Effector CD4-positive, alpha-beta T cell (primary cell): Measurements from ENCODE around the gene HLA-DRB1.
"Not testable (repeated sequence)": the region's sequence is repeated elsewhere in the genome, so short reads cannot be mapped to it uniquely, and the experiment has no call there.

Source experiments
- DNase-seq: peaks from one replicate; pipeline ENCODE4 v3.0.0-alpha.2; 2020
- total RNA-seq: gene quantifications from one replicate; lab custom pipeline; 2026; lab: John Stamatoyannopoulos, UW

HLA-DRB1 gene
- total RNA-seq: 20.8 reads per million, percentile 47 among the genes with 10 or more reads in this experiment

DNA sequence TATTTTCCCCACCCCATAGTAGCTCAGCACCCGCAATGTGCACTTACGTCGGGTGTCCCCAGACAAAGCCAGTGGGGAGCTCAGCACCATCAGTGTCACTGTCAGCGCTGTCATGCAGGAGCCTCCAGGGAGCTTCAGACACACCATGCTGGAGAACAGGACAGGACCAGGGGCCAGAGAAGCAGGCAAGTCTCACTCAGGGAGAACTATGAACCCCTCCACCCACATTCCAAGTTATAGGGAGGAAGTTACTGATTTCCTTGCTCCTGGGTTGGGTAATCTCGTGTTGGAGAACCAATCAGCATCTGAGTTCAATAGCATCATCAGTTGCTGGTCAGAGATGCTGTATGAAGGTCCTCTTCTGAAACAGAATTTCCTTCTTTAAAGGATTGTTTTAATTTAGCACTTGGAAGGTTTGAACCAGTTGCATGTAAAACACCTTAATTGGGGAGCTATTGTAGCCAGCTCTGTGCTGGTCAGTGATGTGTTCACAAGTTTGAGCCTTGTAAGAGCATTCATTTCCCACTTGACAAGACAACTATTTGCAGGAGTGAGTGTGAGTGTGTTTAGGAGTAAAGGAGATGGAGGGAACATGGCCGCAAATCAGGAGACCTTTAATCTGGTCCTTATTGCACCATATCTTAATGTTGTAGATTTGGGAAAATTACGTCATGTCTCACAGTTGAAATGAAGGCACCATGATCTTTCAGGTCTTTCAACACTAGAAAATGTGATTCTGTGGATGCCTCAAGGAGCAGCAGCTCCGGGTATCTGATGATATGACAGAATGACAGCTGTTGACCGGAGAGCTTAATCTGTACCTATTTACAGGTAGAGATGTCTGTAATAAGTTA lies at the start of gene HLA-DRB1:
Gene HLA-DRB1, minus strand, starts transcription at position 253 of the 854 bp plus-strand sequence. Its CDS starts 106 bp downstream, at position 147.
- peak; percentile 3 for DNase-seq

DNA sequence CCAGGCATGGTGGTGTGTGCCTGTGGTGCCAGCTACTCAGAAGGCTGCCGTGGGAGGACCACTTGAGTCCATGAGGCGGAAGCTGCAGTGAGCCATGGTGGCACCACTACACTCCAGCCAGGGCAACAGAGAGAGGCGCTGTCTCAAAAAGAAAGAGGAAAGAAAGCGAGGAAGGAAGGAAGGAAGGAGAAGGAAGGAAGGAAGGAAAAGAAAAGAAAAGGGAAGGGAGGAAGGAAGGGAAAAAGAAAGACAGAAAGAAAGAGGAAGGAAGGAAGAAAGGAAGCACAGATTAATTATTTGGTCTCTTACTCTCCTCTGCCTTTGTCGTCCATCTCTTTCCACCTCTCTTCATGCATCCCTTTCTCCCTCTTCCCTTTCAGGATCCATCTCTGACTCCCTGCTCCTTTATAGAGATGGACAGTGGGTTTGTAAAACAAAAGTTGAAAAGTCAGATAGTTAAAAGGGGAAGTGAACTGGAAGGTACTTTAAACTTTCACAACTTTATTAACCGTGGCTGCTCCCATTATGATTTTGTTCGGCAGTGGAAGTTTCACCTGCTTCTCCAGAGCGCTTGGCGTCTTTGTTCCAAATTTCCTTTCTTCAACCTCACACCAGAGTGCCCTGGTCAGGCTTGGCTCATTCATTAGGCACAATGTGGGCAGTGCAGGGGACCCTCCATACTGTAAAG lies 49.0 kb upstream of the HLA-DRB1 start:
- DNase-seq: no peak

GRCh38 chr6:32637883-32638282 lies 48.2 kb upstream of the HLA-DRB1 start:
- DNase-seq: no peak

DNA sequence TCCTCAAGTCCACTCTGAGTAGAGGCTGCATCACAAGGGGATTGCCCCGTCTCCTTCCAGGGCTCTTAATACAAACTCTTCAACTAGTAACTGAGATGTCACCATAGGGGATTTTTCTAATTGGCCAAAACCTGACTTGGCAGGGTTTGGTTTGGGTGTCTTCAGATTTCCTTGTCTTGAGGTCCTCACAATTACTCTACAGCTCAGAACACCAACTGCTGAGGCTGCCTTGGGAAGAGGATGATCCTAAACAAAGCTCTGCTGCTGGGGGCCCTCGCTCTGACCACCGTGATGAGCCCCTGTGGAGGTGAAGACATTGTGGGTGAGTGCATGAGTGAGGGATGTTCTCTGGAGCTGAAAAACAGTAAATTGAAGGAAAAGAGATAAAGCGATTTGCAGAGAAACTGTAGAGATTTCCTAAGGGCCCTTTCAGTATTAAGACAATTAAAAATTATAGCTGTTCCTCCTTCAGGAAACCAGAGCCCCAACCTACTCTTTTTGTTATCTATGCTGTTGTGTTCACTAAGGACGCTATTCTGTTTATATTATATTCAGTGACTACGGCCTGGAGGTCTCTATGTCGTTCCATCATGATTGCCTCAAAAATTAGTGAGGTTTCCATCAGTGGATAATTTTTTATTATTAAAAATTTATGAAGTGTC lies 47.7 kb upstream of the HLA-DRB1 start, which contains the start of gene HLA-DQA1:
Gene HLA-DQA1, plus strand, starts transcription at position 188 of the 662 bp plus-strand sequence. Its CDS starts 53 bp downstream, at position 241.
- no peak for DNase-seq

- no peak for DNase-seq
These were observed 46.0 kb upstream of the HLA-DRB1 start for GRCh38 chr6:32635526-32636123.

- not testable (repeated sequence) for DNase-seq
These were observed 40.1 kb upstream of the HLA-DRB1 start for GRCh38 chr6:32629793-32630192.

DNA sequence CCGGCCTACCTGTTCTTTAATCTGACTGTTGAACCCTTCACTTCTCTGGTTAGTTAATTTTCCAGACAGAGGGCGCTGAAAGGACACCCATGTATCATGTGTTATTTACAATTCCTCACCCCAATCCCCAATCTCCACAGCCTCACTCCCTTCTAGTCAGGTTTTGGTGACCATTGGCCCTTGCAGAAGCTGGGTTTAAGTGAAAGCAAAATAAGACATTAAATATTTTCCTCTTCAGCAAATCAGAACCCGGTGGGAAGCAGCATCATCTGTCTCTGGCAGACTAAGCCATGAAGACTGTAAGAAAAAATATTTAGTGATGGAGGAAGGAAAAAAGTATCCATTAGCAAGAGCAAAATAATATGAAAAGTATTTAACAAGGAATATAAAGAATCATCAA lies 38.2 kb upstream of the HLA-DRB1 start:
- DNase-seq: peak; percentile 28

DNA sequence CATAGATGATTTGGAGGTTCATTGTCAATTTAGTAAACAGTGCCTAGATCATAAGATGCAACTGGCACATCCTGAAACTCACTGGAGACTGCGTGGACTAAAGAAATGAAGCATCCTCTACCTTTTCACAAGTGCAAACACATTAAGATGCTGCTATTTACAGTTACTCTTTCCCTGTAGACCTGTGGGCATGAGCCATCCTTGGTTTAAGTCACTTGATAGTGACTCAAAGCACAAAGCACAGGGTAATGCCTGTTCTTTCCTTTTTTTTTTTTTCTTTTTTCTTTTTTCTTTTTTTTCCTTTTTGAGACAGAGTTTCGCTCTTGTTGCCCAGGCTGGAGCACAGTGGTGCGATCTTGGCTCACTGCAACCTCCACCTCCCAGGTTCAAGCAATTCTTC lies 37.6 kb upstream of the HLA-DRB1 start:
- no peak for DNase-seq

- DNase-seq: no peak
These were observed 35.5 kb upstream of the HLA-DRB1 start for GRCh38 chr6:32625137-32625536.

DNA sequence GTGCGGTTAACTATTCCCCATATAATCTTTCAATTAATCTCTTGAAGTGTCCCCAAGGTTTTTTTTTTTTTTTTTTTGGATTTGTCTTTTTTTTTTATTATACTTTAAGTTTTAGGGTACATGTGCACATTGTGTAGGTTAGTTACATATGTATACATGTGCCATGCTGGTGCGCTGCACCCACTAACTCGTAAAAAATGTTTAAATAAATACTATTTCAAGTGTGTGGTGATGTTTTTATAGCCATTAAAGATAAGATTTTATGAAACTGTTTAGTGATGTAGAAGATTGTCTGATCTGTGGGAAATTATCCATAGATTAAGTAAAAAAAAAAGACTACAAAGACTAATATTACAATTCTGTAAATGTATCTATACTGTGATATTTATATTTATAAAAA lies 34.9 kb upstream of the HLA-DRB1 start:
- no peak for DNase-seq

- DNase-seq: no peak
These were observed 34.0 kb upstream of the HLA-DRB1 start for GRCh38 chr6:32623693-32624092.

- peak; percentile 20 for DNase-seq
These were observed 33.1 kb upstream of the HLA-DRB1 start for GRCh38 chr6:32622545-32623401.

DNA sequence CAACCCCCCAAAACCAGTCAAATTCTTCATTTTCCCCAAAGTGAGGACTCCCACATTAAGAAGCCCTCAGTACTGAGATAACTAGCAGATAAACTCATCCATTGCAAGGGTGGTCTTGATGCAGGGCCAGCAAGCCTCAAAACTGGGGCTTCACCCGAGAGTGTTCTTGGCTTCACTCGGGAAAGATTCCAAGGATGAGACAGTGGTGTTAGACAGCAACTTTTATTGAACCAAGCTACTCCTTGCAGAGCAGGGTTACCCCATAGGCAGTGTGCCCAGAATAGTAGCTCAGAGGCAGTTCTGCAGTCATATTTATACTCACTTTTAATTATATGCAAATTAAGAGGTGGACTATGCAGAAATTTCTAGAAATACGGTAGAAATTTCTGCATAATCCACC lies 31.7 kb upstream of the HLA-DRB1 start:
- no peak for DNase-seq

DNA sequence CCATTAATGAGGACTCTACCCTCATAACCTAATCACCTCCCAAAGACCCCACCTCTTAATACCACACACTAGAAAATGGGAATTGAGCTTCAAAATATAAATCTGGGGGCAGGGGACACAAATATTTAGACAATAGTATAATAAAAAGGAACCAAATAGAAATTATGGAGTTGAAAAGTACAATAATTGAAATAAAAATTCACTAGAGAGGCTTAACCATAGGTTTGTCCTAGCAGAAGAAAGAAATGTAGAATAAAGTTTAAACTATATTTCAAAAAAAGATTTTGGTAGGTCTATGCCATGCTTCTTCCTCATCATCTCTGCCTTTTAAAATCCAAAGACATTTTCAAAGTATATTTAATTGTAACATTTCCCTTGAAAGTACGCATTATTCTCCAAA lies 28.1 kb upstream of the HLA-DRB1 start:
- DNase-seq: no peak

DNA sequence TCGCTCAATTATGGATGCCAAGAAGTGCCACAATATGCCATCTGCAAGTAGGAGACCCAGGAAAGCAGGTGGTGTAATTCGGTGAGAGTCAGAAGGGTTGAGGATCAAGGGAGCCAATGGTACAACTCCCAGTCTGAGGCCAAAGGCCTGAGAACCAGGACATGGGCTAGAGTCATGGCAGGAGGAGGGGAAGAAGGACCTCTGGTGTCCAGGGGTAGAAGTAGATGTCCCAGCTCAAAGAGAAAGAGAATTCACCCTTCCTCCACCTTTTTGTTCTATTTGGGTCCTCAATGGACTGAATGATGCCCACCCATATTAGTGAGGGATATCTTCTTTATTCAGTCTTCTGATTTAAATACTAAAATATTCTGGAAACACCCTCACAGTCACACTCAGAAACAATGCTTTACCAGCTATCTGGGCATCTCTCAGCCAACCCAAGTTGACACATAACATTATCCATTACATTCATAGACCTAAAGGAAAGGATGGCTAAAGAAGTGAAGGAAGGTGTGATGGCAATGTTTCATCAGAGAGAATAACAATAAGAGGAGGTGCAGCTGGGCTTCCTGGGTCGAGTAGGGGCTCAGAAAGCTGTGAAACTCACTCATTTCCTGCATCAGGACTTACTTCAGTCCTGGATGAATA lies 26.4 kb upstream of the HLA-DRB1 start:
- no peak for DNase-seq

GRCh38 chr6:32614366-32615081 lies 24.9 kb upstream of the HLA-DRB1 start:
- DNase-seq: no peak

DNA sequence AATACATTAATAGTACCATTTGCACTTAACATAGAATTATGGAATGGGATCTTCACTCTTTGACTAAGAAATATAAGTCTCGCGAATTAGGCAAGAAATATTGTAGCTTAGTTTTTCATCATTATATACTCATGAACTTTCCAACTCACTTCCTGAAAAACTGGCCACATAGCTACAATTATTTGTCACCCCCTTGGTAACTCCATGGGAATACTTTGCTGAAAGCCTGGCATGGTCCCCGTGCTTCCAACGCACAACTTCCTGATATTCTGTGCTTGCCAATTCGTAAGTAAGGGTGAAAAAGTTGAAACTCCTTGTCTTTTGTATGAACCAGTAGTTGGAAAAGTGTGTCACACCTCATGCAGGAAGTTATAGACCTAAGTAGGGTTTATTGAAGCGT lies 23.8 kb upstream of the HLA-DRB1 start:
- no peak for DNase-seq

- no peak for DNase-seq
These were observed 21.1 kb upstream of the HLA-DRB1 start for GRCh38 chr6:32610682-32611296.

GRCh38 chr6:32609731-32610640 lies 20.3 kb upstream of the HLA-DRB1 start:
- peak; percentile 40 for DNase-seq
